Suprapubic skin (tissue), 4 donors: ENCODE data around the gene ZNF593.

ENCODE experiments used
- CTCF ChIP-seq, 2 donors: fragments of 200-600 bp in 1 of 2; fragments of 450-650 bp in 1 of 2; sonication (generic) in 1 of 2; IDR thresholded peaks; one replicate each; pipeline ENCODE4 v1.5.1; 2016 to 2019; ENCODE audit warnings: antibody characterized with exemption in 2 of 2, mild to moderate bottlenecking in 1 of 2, moderate library complexity in 1 of 2
- POLR2A ChIP-seq, 2 donors: fragments of 450-650 bp; IDR thresholded peaks; one replicate each; pipeline ENCODE4 v1.6.1; 2017; ENCODE audit warnings: antibody characterized with exemption in 2 of 2, mild to moderate bottlenecking in 2 of 2, moderate library complexity in 2 of 2
- POLR2AphosphoS5 ChIP-seq, 3 donors: sonication (generic); formaldehyde crosslinking; IDR thresholded peaks; one replicate each; pipeline ENCODE4 v1.6.1; 2017; ENCODE audit warnings: antibody characterized with exemption in 3 of 3

- TF ChIP-seq CTCF (IDR thresholded peaks at IDR 0.05), result no peak
- TF ChIP-seq POLR2AphosphoS5 (IDR thresholded peaks at IDR 0.05), result peak in 1 of 3 donors; percentile 48
- TF ChIP-seq POLR2A (IDR thresholded peaks at IDR 0.05), result no peak
These were observed 43.2 kb upstream of the ZNF593 start for GRCh38 chr1:26126321-26127084.
